T-helper 22 cell (primary cell): ENCODE data around the gene ADORA1.

Experiments used
- DNase-seq: peaks from one replicate; pipeline ENCODE4 v3.0.0-alpha.2; 2020; ENCODE audit warnings: low read depth

Gene ADORA1

GRCh38 chr1:203159844-203160243 lies 32.3 kb downstream of the ADORA1 start:
- no peak for DNase-seq

- no peak for DNase-seq
Measured at GRCh38 chr1:203161175-203161574, 33.6 kb downstream of the ADORA1 start.

- DNase-seq = no peak
Measured at GRCh38 chr1:203161703-203162102, 34.2 kb downstream of the ADORA1 start.

- DNase-seq = no peak
Measured at GRCh38 chr1:203162403-203162802, 34.9 kb downstream of the ADORA1 start.

GRCh38 chr1:203163891-203164635 lies 36.5 kb downstream of the ADORA1 start:
- no peak for DNase-seq

GRCh38 chr1:203165101-203165799 lies 37.7 kb downstream of the ADORA1 start:
- DNase-seq = no peak

GRCh38 chr1:203165800-203166161 lies 38.3 kb downstream of the ADORA1 start:
- DNase-seq = no peak

GRCh38 chr1:203166192-203166940 lies 38.8 kb downstream of the ADORA1 start:
- no peak for DNase-seq

GRCh38 chr1:203167026-203167912 lies 39.7 kb downstream of the ADORA1 start:
- DNase-seq = no peak

GRCh38 chr1:203167913-203168200 lies 40.3 kb downstream of the ADORA1 start:
- DNase-seq = no peak

GRCh38 chr1:203168256-203168786 lies 40.8 kb downstream of the ADORA1 start:
- no peak for DNase-seq

GRCh38 chr1:203168991-203169390 lies 41.5 kb downstream of the ADORA1 start:
- no peak for DNase-seq

- no peak for DNase-seq
Measured at GRCh38 chr1:203169770-203170520, 42.4 kb downstream of the ADORA1 start.

- no peak for DNase-seq
Measured at GRCh38 chr1:203170625-203171330, 43.3 kb downstream of the ADORA1 start.

- no peak for DNase-seq
Measured at GRCh38 chr1:203171341-203172183, 44.0 kb downstream of the ADORA1 start.

- no peak for DNase-seq
Measured at GRCh38 chr1:203172184-203173010, 44.9 kb downstream of the ADORA1 start.

GRCh38 chr1:203173011-203173555 lies 45.6 kb downstream of the ADORA1 start:
- DNase-seq = no peak

- DNase-seq = no peak
Measured at GRCh38 chr1:203173566-203173965, 46.0 kb downstream of the ADORA1 start.
